Measurements from ENCODE around the gene PPP1R1B.

DNA sequence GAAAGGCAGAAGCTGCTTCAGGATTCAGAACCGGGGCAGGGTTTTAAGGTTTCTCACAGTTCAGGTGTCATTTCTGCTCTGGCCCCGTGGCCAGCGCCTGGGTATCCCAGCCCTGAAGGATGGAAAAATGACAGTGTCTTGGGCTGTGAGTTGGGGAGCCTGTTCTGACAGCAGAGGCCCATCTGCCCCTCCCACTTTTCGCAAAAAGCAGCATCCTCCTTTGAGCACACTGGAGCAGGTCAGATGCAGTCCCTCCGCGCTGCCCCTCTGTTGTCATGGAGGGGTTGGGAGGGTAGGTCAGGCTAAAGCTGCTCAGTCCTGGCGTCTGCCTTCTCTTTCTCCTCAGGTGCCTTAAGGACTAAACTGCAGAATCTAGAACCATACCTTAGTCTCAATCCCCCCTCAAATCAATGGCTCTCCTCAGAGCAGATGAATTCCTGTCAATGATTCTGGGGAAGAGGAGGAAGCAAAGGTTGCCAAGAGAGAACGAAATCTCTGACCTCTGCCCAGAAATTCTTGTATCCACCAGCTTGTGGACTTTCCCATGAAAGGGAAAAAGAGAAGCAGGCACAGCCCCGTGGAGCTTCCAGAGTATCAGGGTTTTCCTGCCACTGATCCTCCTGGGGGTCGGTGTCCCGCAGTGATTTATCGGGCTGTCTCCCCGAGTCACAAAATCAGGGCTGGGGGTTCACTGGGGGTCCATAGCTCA, 26.3 kb upstream of the PPP1R1B start:
- TF ChIP-seq POLR2A (IDR thresholded peaks at IDR 0.05; ENCODE audit: low read depth, low read length), result no peak
- no peak for TF ChIP-seq TAF1 (IDR thresholded peaks at IDR 0.05; ENCODE audit: borderline replicate concordance, low read depth, low read length)
- TF ChIP-seq POLR2AphosphoS5 (IDR thresholded peaks at IDR 0.05; ENCODE audit: low read depth, low read length), result no peak

Data from GM12892 (cell line).